Ecto neural progenitor cell (in vitro differentiated cells): ENCODE data around the gene MAN1A1.

Experiments
- DNase-seq: peaks from one replicate; pipeline ENCODE4 v3.0.0-alpha.2; 2018; ENCODE audit warnings: low spot score

Gene MAN1A1

GRCh38 chr6:119269266-119270103 lies 80.1 kb downstream of the MAN1A1 start:
- no peak for DNase-seq

GRCh38 chr6:119267126-119267905 lies 82.2 kb downstream of the MAN1A1 start:
- no peak for DNase-seq

GRCh38 chr6:119264854-119265397 lies 84.6 kb downstream of the MAN1A1 start:
- DNase-seq, result no peak

DNA sequence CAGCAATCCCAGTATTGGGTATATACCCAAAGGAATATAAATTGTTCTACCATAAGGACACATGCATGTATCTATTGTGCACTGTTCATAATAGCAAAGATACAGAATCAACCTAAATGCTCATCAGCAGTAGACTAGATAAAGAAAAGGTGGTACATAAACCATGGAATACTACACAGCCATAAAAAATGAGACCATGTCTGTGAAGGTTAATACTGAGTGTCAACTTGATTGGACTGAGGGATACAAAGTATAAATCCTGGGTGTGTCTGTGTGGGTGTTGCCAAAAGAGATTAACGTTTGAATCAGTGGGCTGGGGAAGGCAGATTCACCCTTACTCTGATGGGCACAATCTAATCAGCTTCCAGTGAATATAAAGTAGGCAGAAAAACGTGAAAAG lies 86.9 kb downstream of the MAN1A1 start:
- no peak for DNase-seq

DNA sequence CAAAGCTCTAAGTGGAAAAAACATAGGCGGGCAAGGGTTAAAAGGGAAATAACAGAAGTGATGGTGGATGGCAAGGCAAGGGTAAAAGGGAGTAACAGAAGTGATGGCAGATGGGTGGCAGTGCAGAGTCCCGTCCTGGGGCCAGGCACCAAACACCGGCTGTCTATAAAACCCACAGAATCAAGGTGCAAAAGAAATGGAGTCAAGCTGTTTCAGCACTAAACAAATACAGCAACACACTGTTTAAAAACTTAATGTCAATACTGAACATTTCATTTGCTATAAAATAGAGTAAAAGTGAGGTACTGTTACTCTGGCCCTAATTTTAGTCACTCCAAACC lies 87.6 kb downstream of the MAN1A1 start:
- no peak for DNase-seq

GRCh38 chr6:119259027-119259426 lies 90.5 kb downstream of the MAN1A1 start:
- DNase-seq, result no peak

- no peak for DNase-seq
Observed at GRCh38 chr6:119257726-119258125, 91.8 kb downstream of the MAN1A1 start.

- DNase-seq, result no peak
Observed at GRCh38 chr6:119256978-119257462, 92.5 kb downstream of the MAN1A1 start.

DNA sequence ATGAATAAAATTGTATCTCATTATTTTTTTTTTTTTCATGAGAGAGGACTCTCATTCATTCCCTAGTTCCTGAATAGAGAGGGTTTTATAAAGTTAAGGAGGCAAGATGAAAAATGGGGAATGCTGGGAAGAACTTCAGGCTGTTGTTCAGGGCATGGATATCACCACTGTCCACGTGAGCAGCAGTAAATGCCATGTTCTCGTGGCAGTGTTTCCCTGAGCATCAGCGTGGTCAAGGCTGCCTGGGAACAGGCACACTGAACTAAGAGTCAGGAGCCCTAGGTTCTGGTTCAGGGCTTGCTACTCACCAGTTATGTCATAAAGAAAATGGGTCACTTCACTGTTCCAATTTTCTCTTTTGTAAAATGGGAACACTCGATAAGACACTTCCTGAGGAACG lies 93.2 kb downstream of the MAN1A1 start:
- no peak for DNase-seq

GRCh38 chr6:119255492-119255891 lies 94.1 kb downstream of the MAN1A1 start:
- no peak for DNase-seq

GRCh38 chr6:119250036-119250435 lies 99.5 kb downstream of the MAN1A1 start:
- DNase-seq, result no peak

DNA sequence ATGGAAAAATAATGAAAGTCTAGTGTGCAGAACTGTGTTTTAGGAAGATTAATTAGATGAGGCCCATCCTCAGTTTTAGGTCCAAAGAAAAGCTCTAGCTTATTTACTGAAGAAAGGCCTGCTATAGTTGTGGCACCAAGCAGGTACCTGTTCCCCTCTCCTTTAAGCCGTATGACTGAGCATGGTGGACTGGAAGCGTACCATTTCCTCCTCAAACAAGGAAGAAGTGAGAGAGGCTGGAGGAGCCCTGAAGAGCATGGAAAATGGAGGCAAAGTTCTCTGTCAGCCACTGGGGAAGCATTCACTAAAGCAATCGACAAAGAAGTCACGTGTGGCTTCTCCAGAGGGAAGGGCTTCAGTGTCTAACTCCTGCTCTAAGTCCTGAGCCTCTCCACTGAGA lies 100.2 kb downstream of the MAN1A1 start:
- DNase-seq, result no peak

DNA sequence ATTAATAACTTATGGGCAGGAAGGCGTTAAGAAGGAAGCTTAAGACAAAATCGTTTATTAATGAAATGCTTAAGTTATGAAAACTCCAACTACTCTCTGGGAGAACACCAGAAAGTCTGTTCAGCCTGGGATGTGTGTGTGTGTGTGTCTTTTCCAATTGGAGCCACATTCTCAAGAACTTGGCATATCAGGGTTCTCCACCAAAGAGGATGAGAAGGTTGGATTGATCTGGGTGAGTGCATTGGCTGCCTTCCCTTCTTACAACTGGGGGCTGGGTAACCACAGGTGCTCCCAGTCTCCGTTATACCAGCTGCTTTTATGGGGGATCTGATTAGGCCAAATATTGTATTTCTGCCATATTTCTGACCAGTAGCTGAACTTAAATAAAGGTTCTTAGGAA lies 102.1 kb downstream of the MAN1A1 start:
- DNase-seq, result no peak

DNA sequence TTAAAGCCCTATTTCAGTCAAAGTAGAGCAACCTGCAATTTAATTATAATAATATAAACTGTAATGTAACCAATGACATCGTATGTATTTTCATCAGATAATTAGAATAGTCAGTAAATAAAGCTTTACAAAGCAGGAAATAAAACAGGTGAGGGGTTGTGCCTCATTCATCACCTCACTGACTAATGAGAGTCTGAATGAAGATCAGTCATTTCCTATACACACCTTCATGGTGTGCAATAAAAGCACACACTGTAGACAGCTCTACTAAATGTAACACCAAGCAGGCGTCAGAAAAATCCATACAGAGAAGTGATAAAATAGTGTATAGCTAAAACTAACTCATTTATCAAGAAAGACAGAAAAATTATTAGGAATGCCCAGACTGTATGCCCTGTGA lies 105.9 kb downstream of the MAN1A1 start:
- no peak for DNase-seq

DNA sequence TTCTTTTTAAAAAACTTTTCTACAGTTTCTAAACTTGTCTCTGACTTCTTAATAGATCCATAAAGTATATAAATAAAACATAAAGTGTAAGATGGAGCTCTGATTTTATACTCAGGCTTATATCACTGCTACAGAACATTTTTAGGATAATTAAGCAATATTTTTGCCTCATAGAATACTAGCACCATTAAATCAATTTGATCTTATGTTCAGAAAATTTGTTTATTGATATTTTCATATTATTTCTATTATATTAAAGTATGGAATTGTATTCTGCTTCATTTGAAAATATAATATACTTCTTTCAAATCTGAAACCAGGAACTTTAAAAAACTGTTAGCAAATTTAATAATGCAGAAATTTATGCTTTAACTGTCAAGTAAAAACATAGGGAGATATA lies 106.5 kb downstream of the MAN1A1 start:
- DNase-seq, result no peak

DNA sequence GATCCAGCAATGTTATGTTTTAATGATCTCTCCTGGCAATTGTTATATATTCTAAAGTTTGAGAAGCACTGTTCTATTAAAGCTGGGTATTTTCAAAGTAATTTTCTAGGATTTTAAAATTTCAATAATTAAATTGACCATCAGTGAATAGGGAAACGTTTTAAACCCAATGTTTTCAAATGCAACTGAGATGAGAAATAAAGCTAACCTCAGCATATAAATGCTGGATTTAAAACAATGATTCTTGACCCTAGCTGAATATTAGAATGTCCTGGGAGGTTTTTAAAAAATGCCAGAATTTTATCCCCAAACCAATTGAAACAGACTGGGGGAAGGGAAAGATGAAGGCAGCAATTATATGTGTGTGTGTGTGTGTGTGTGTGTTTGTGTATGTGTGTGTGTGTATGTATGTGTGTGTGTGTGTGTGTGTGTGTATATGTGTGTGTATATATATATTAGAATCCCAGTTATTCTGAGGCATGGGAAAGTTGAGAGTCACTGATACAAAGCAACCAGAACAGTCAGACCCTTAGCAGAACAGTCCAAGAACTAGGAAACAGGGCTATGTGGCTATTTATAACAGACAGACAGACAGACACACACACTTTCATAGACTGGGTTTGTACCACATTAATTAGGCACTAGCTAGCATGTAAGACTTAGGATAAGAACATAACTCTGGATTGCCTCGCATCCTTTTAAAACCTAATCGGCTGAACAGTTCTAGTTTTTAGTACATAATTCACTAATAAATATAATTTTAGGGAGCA lies 107.8 kb downstream of the MAN1A1 start:
- no peak for DNase-seq

DNA sequence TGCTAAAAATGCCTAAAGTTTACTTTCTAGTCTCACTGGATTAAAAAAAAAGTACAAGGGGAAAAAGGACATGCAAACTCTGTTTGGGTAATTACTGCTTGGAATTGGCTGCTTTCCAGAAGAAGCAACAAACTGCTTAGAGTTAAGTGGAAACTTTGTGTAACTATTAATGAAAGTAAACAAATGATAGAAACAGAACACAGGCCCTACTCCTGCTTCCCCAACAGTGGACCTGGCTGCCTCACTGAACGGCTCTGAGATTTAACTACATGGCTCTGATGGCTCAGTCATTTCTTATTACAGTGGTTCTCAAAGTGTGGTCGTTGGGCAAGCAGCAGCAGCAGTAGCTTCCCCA lies 108.5 kb downstream of the MAN1A1 start:
- no peak for DNase-seq

- no peak for DNase-seq
Observed at GRCh38 chr6:119240257-119241110, 109.1 kb downstream of the MAN1A1 start.

- DNase-seq, result no peak
Observed at GRCh38 chr6:119237177-119237715, 112.3 kb downstream of the MAN1A1 start.

DNA sequence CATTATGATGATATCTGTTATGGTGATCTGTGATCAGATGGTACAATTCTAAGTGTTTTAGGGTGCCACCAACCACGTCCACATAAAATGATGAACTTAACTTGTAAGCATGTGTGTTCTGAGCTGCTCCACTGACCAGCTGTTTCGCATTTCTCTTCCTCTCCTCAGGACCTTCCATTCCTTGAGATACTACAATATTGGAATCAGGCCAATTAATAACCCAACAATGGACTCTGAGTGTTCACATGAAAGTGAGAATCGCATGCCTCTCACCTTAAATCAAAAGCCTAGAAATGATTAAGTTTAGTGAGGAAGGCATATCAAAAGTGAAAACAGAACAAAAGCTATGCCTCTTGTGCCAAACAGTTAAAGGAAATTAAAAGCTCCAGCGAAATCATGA lies 114.6 kb downstream of the MAN1A1 start:
- DNase-seq, result no peak

- DNase-seq, result no peak
Observed at GRCh38 chr6:119234457-119234856, 115.1 kb downstream of the MAN1A1 start.
